ENCODE results near the gene HDAC4. TPM values are rescaled to one million over a fixed set of nuclear protein-coding genes. Genes with fewer than 3 reads are reported as not detected.

Gene HDAC4
- total RNA-seq, 1 experiment from 2014 or later: 44.4 TPM

GRCh38 chr2:239344857-239345216 lies 56.0 kb downstream of the HDAC4 start:
- POLR2A ChIA-PET: no interaction called here
- H3K36me3 Mint-ChIP-seq: peaks cover 17% of the 10 kb centered on the region
- DNase-seq (ENCODE audit: low spot score): no peak

DNA sequence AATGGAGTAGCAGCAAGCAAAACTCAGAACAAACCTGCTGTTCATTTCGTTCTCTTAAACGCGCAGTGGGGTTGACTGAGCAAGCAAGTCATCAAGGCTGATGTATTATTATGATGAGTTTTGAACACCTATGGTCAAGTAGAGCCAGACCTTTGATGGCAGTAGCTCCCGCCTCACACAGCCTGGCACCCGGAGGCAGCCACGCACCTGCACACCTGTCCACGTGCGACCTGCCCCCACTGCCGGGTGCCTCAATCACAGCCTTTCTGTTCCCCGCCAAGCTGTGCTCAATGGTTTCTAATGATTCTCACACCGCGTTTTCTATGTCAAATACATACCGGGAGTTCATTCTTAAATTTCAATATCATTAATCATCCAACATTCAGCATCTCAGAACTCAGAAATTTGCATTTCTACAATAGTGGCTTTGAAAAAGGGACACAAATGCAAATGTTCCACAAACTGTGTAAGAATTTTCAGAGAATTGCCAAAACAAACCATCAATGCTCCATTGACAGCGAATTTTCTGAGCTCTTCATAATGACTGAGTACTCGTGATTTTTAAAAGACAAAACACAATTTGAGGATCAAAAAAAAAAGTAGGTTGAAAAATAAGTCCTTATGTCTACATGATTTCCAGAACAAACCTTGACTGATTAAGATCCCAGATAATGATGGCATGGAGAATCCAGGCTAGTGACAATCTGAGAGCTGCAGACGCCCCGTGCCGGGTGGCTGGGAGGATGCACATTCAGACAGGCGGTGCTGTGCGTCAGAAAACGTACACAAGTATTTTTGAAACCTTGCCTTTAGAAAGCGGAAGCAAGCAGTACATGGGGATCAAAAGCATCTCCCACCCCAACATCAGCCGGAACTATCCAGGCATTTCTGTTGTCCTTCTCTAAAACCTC lies 56.6 kb downstream of the HDAC4 start:
- Mint-ChIP-seq H3K9me3 (peaks cover 5% of the 10 kb centered on the region), H3K4me1 (peaks cover 19% of the 10 kb centered on the region), H3K27me3 (ENCODE audit: low read depth) (no peaks in the 10 kb centered on the region), H3K27ac (peak overlapping the region; percentile 39; the same call in 1 of the 2 replicates), H3K36me3 (peaks cover 14% of the 10 kb centered on the region), H3K4me3 (no peak overlapping the region)
- ATAC-seq (no peak), DNase-seq (ENCODE audit: low spot score) (no peak)
- POLR2A ChIA-PET: no interaction called here
- CTCF ChIA-PET: interaction anchor here (1.0 kb wide), 1 partner anchor 45 kb away, joined by 7 read pairs; no protein-coding TSS in a partner anchor
- TF ChIP-seq, protein P1, sequence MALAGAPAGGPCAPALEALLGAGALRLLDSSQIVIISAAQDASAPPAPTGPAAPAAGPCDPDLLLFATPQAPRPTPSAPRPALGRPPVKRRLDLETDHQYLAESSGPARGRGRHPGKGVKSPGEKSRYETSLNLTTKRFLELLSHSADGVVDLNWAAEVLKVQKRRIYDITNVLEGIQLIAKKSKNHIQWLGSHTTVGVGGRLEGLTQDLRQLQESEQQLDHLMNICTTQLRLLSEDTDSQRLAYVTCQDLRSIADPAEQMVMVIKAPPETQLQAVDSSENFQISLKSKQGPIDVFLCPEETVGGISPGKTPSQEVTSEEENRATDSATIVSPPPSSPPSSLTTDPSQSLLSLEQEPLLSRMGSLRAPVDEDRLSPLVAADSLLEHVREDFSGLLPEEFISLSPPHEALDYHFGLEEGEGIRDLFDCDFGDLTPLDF (CRISPR knock-in tag; IDR thresholded peaks at IDR 0.05): no peak
- TF ChIP-seq SOX15 (CRISPR knock-in tag; IDR thresholded peaks at IDR 0.05) (no peak), TP53 (CRISPR knock-in tag; IDR thresholded peaks at IDR 0.05) (no peak), ATF1 (CRISPR knock-in tag; IDR thresholded peaks at IDR 0.05) (no peak), ZNF671 (CRISPR knock-in tag; IDR thresholded peaks at IDR 0.05) (no peak), NR1H2 (CRISPR knock-in tag; IDR thresholded peaks at IDR 0.05) (no peak), ZNF423 (CRISPR knock-in tag; IDR thresholded peaks at IDR 0.05) (no peak), USF2 (CRISPR knock-in tag; IDR thresholded peaks at IDR 0.05) (no peak)

More at GRCh38 chr2:239344857-239345216, 56.0 kb downstream of the HDAC4 start:
- Mint-ChIP-seq H3K27me3 (ENCODE audit: low read depth) (no peaks in the 10 kb centered on the region), H3K4me1 (peaks cover 19% of the 10 kb centered on the region), H3K9me3 (peaks cover 5% of the 10 kb centered on the region), H3K27ac (no peak overlapping the region), H3K4me3 (no peak overlapping the region)
- ATAC-seq: no peak
- CTCF ChIA-PET: interaction anchor here (1.0 kb wide), 1 partner anchor 46 kb away, joined by 7 read pairs; no protein-coding TSS in a partner anchor
- no peak for TF ChIP-seq MXD4 (CRISPR knock-in tag; IDR thresholded peaks at IDR 0.05; ENCODE audit: borderline replicate concordance)

DNA sequence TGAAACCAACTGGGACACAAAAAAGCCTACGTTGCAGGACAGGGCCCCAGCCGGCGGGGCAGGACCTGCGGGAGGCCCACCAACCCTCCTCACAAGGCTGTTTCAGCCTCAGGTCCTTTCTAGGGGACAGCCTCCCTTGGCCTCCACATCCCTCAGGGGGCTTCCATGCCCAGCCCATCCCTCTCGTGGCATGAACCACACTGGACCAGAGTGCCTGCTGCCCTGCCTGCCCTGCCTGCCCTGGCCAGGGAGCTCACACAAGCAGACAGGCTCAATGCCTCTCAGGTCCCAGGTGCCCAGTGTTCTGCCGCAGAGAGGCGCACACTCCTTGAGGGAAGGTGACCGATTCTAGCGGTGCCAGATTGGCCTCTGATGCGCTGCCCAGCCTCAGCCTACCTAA lies 57.4 kb downstream of the HDAC4 start:
- POLR2A ChIA-PET: no interaction called here
- peaks cover 14% of the 10 kb centered on the region for H3K36me3 Mint-ChIP-seq
- TF ChIP-seq IRF2 (CRISPR knock-in tag; IDR thresholded peaks at IDR 0.05; ENCODE audit: borderline replicate concordance, low read depth) (no peak), KAT7 (CRISPR knock-in tag; IDR thresholded peaks at IDR 0.05; ENCODE audit: borderline replicate concordance) (no peak), USF1 (CRISPR knock-in tag; IDR thresholded peaks at IDR 0.05) (no peak), EMX1 (CRISPR knock-in tag; IDR thresholded peaks at IDR 0.05) (no peak), CBFB (CRISPR knock-in tag; IDR thresholded peaks at IDR 0.05; ENCODE audit: low read depth) (no peak), ELF4 (CRISPR knock-in tag; IDR thresholded peaks at IDR 0.05; ENCODE audit: low read depth) (no peak), ZNF317 (CRISPR knock-in tag; IDR thresholded peaks at IDR 0.05; ENCODE audit: borderline replicate concordance, low read depth) (no peak), AFF4 (CRISPR knock-in tag; IDR thresholded peaks at IDR 0.05; ENCODE audit: borderline replicate concordance) (no peak), SMAD3 (CRISPR knock-in tag; IDR thresholded peaks at IDR 0.05; ENCODE audit: borderline replicate concordance) (no peak), TCF7 (CRISPR knock-in tag; IDR thresholded peaks at IDR 0.05; ENCODE audit: low read depth) (no peak)
- TF ChIP-seq, protein P2, sequence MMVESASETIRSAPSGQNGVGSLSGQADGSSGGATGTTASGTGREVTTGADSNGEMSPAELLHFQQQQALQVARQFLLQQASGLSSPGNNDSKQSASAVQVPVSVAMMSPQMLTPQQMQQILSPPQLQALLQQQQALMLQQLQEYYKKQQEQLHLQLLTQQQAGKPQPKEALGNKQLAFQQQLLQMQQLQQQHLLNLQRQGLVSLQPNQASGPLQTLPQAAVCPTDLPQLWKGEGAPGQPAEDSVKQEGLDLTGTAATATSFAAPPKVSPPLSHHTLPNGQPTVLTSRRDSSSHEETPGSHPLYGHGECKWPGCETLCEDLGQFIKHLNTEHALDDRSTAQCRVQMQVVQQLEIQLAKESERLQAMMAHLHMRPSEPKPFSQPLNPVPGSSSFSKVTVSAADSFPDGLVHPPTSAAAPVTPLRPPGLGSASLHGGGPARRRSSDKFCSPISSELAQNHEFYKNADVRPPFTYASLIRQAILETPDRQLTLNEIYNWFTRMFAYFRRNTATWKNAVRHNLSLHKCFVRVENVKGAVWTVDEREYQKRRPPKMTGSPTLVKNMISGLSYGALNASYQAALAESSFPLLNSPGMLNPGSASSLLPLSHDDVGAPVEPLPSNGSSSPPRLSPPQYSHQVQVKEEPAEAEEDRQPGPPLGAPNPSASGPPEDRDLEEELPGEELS (CRISPR knock-in tag; IDR thresholded peaks at IDR 0.05): no peak
- TF ChIP-seq, protein P3, sequence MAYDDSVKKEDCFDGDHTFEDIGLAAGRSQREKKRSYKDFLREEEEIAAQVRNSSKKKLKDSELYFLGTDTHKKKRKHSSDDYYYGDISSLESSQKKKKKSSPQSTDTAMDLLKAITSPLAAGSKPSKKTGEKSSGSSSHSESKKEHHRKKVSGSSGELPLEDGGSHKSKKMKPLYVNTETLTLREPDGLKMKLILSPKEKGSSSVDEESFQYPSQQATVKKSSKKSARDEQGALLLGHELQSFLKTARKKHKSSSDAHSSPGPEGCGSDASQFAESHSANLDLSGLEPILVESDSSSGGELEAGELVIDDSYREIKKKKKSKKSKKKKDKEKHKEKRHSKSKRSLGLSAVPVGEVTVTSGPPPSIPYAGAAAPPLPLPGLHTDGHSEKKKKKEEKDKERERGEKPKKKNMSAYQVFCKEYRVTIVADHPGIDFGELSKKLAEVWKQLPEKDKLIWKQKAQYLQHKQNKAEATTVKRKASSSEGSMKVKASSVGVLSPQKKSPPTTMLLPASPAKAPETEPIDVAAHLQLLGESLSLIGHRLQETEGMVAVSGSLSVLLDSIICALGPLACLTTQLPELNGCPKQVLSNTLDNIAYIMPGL (CRISPR knock-in tag; IDR thresholded peaks at IDR 0.05): no peak

More for the DNA sequence above, 57.4 kb downstream of the HDAC4 start:
- Mint-ChIP-seq H3K4me1 (peaks cover 24% of the 10 kb centered on the region), H3K4me3 (no peak overlapping the region), H3K27me3 (ENCODE audit: low read depth) (no peaks in the 10 kb centered on the region), H3K27ac (no peak overlapping the region), H3K9me3 (peaks cover 5% of the 10 kb centered on the region)
- ATAC-seq (no peak), DNase-seq (ENCODE audit: low spot score) (no peak)
- CTCF ChIA-PET: no interaction called here

Measured in WTC11 (cell line).